ENCODE measurements around the gene RNASE9.

DNA sequence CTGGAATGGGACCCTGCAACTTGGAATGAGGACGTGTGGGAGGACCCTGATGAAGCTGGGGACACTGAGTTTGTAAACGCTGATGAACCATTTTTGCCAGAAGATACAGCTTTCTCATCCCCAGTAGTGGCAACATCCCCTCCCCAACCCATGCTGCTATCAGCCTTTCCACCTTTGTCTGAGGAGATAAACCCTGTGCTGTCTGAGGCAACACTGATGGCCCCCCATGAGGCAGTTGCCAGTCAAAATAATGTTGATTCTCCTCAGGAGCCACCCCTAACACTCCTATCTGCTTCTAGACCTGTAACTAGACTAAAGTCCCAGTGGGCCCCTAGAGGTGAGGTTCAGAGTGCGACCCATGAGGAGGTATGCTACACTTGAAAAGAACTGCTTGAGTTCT lies 7.5 kb upstream of the RNASE9 start:
- TF ChIP-seq MYC (IDR thresholded peaks at IDR 0.05; ENCODE audit: borderline replicate concordance, low read length) (no peak), EP300 (IDR thresholded peaks at IDR 0.05) (no peak), POLR2A (IDR thresholded peaks at IDR 0.05; ENCODE audit: low read length) (no peak), JUN (IDR thresholded peaks at IDR 0.05) (no peak), CEBPB (IDR thresholded peaks at IDR 0.05) (no peak), CBX2 (IDR thresholded peaks at IDR 0.05; ENCODE audit: borderline replicate concordance, low read depth) (no peak), BHLHE40 (IDR thresholded peaks at IDR 0.05; ENCODE audit: low read depth, low read length) (no peak), NPAS2 (CRISPR knock-in tag; IDR thresholded peaks at IDR 0.05; ENCODE audit: borderline replicate concordance) (no peak), MAFK (IDR thresholded peaks at IDR 0.05; ENCODE audit: partially characterized antibody) (no peak)
- TF ChIP-seq, protein P1, sequence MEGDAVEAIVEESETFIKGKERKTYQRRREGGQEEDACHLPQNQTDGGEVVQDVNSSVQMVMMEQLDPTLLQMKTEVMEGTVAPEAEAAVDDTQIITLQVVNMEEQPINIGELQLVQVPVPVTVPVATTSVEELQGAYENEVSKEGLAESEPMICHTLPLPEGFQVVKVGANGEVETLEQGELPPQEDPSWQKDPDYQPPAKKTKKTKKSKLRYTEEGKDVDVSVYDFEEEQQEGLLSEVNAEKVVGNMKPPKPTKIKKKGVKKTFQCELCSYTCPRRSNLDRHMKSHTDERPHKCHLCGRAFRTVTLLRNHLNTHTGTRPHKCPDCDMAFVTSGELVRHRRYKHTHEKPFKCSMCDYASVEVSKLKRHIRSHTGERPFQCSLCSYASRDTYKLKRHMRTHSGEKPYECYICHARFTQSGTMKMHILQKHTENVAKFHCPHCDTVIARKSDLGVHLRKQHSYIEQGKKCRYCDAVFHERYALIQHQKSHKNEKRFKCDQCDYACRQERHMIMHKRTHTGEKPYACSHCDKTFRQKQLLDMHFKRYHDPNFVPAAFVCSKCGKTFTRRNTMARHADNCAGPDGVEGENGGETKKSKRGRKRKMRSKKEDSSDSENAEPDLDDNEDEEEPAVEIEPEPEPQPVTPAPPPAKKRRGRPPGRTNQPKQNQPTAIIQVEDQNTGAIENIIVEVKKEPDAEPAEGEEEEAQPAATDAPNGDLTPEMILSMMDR (IDR thresholded peaks at IDR 0.05): no peak
- TF ChIP-seq, protein P2, sequence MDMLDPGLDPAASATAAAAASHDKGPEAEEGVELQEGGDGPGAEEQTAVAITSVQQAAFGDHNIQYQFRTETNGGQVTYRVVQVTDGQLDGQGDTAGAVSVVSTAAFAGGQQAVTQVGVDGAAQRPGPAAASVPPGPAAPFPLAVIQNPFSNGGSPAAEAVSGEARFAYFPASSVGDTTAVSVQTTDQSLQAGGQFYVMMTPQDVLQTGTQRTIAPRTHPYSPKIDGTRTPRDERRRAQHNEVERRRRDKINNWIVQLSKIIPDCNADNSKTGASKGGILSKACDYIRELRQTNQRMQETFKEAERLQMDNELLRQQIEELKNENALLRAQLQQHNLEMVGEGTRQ (IDR thresholded peaks at IDR 0.05): no peak
- TF ChIP-seq, protein P3, sequence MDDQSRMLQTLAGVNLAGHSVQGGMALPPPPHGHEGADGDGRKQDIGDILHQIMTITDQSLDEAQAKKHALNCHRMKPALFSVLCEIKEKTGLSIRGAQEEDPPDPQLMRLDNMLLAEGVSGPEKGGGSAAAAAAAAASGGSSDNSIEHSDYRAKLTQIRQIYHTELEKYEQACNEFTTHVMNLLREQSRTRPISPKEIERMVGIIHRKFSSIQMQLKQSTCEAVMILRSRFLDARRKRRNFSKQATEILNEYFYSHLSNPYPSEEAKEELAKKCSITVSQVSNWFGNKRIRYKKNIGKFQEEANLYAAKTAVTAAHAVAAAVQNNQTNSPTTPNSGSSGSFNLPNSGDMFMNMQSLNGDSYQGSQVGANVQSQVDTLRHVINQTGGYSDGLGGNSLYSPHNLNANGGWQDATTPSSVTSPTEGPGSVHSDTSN (IDR thresholded peaks at IDR 0.05): no peak
